Transverse colon (tissue), 4 donors: Measurements from ENCODE around the gene SSH3. TPM values are rescaled to one million over a fixed set of nuclear protein-coding genes. Genes with fewer than 3 reads are reported as not detected.

ENCODE experiments used
- DNase-seq: peaks from one replicate; pipeline ENCODE4 v3.0.0-alpha.2; 2019
- H3K27ac ChIP-seq, 4 donors: fragments of 200-600 bp; sonication (generic); 2 replicates each; pipeline ENCODE4 v1.5.1; 2016 to 2018; ENCODE audit warnings: inconsistent platforms in 4 of 4
- H3K27me3 ChIP-seq: fragments of 200-600 bp; sonication (generic); 2 replicates; pipeline ENCODE4 v1.5.1; 2017; ENCODE audit warnings: inconsistent platforms
- H3K36me3 ChIP-seq, 4 donors: fragments of 200-600 bp; sonication (generic); 2 replicates each; pipeline ENCODE4 v1.5.1; 2017 to 2019; ENCODE audit warnings: inconsistent platforms in 4 of 4
- H3K4me1 ChIP-seq, 4 donors: fragments of 200-600 bp; sonication (generic); 2 replicates each; pipeline ENCODE4 v1.5.1; 2017 to 2020; ENCODE audit warnings: inconsistent platforms in 4 of 4
- H3K4me3 ChIP-seq, 4 donors: fragments of 200-600 bp; sonication (generic); 1 replicate in 1 of 4; 2 replicates in 3 of 4; pipeline versions ENCODE4 v1.5.1 to v1.6.1; 2017 to 2019; ENCODE audit warnings: inconsistent platforms in 4 of 4
- H3K9me3 ChIP-seq, 2 donors: fragments of 200-600 bp; sonication (generic); 2 replicates each; pipeline ENCODE4 v1.5.1; 2017 to 2019; ENCODE audit warnings: inconsistent platforms in 2 of 2
- EP300 ChIP-seq: sonication (generic); formaldehyde crosslinking; IDR thresholded peaks from one replicate; pipeline ENCODE4 v1.6.1; 2017; ENCODE audit warnings: antibody characterized with exemption, low read depth
- POLR2A ChIP-seq: fragments of 450-650 bp; IDR thresholded peaks from one replicate; pipeline ENCODE4 v1.6.1; 2016; ENCODE audit warnings: antibody characterized with exemption, mild to moderate bottlenecking, moderate library complexity
- POLR2AphosphoS5 ChIP-seq, 3 donors: sonication (generic); formaldehyde crosslinking; IDR thresholded peaks; one replicate each; pipeline ENCODE4 v1.6.1; 2016; ENCODE audit warnings: antibody characterized with exemption in 3 of 3
- WGBS, 2 donors: methylation state at CpG; one replicate each; pipeline ENCODE4 v1.1.5; 2018; ENCODE audit warnings: low coverage in 1 of 2; 5-methylcytosine and 5-hydroxymethylcytosine counted together
- in situ Hi-C, 4 donors: fragments of 200-750 bp; cut with MboI; loops; one replicate each; pipeline versions ENCODE4 v1.15.0 to v1.15.1; 2017; ENCODE audit warnings: low sequenced_read_pairs in 3 of 4, low pct_ligation_motif_present in 1 of 4, low pct_unique_long_range_greater_than_20kb in 1 of 4
- intact Hi-C: fragments of 100-400 bp; cut with DNase I; formaldehyde crosslinking; loops from one replicate; pipeline ENCODE4 v1.15.1; 2023; ENCODE audit warnings: low total_unique reads
- small RNA-seq, 4 donors: library from RNA; depleted of rRNA; stranded (forward); fragments of <200 nt; gene quantifications; one replicate each; pipeline ENCODE3, GENCODE V24; 2016
- total RNA-seq, 4 donors: library from RNA; depleted of rRNA; stranded (reverse); fragments of >200 nt; gene quantifications; one replicate each; pipeline ENCODE4 v1.1.0, GENCODE V29; 2016
- TF ChIP-seq, protein P1 (sequence below), 5 experiments: fragments of 200-600 bp in 3 of 5; fragments of 450-650 bp in 2 of 5; sonication (generic) in 3 of 5; IDR thresholded peaks; 1 replicate in 2 of 5; 2 replicates in 3 of 5; pipeline ENCODE4 v1.5.1; 2016 to 2017; ENCODE audit warnings: antibody characterized with exemption in 5 of 5, inconsistent platforms in 3 of 5, mild to moderate bottlenecking in 2 of 5, moderate library complexity in 1 of 5

The SSH3 gene
- total RNA-seq, 4 donors from 2014 or later = 73.0 to 174 (median 123) TPM

DNA sequence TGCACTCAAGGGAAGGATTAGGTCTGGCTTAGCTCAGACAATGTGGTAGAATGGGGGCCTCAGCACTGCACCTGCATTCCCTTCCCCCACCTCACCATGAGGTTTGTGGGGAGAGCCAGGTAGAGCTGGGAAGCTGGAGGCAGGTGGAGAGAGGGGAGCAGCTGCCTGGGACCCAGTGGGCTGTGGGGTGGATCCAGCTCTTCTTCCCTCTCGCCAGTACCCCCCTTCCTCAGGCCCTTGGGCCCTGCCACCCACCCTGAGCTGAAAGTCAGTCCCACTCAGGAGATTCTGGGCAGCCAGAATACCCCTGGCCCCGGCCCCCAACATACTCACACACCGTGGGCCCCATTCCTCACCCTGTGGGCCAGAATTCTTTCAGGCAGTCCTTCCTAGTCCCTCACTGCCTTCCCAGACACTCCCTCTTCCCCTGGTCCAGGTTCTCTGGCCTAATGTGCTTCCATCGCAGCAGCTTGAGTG is 53.1 kb downstream of the SSH3 start:
- no peaks in the 10 kb centered on the region for H3K27me3 ChIP-seq
- TF ChIP-seq, protein P1, sequence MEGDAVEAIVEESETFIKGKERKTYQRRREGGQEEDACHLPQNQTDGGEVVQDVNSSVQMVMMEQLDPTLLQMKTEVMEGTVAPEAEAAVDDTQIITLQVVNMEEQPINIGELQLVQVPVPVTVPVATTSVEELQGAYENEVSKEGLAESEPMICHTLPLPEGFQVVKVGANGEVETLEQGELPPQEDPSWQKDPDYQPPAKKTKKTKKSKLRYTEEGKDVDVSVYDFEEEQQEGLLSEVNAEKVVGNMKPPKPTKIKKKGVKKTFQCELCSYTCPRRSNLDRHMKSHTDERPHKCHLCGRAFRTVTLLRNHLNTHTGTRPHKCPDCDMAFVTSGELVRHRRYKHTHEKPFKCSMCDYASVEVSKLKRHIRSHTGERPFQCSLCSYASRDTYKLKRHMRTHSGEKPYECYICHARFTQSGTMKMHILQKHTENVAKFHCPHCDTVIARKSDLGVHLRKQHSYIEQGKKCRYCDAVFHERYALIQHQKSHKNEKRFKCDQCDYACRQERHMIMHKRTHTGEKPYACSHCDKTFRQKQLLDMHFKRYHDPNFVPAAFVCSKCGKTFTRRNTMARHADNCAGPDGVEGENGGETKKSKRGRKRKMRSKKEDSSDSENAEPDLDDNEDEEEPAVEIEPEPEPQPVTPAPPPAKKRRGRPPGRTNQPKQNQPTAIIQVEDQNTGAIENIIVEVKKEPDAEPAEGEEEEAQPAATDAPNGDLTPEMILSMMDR (IDR thresholded peaks at IDR 0.05) = no peak
- TF ChIP-seq POLR2A (no peak), POLR2AphosphoS5 (IDR thresholded peaks at IDR 0.05) (no peak), EP300 (no peak)
- no peak for DNase-seq
- WGBS, 2 donors = 32% methylated on average over 4 of the region's 4 CpGs; no CpG with 5 or more reads in 1 of the 2 donors
- H3K4me1 ChIP-seq = peaks cover 46 to 60% (median 53%) of the 10 kb centered on the region in 4 donors
- no peaks in the 10 kb centered on the region for H3K36me3 ChIP-seq
- intact Hi-C loops = no loop called here
- no peaks in the 10 kb centered on the region for H3K9me3 ChIP-seq
- peak overlapping the region in 2 of 4 donors; percentile 11 to 19 for H3K4me3 ChIP-seq
- in situ Hi-C loops = no loop called here
- peak overlapping the region; percentile 96 to 100 (median 99) for H3K27ac ChIP-seq

DNA sequence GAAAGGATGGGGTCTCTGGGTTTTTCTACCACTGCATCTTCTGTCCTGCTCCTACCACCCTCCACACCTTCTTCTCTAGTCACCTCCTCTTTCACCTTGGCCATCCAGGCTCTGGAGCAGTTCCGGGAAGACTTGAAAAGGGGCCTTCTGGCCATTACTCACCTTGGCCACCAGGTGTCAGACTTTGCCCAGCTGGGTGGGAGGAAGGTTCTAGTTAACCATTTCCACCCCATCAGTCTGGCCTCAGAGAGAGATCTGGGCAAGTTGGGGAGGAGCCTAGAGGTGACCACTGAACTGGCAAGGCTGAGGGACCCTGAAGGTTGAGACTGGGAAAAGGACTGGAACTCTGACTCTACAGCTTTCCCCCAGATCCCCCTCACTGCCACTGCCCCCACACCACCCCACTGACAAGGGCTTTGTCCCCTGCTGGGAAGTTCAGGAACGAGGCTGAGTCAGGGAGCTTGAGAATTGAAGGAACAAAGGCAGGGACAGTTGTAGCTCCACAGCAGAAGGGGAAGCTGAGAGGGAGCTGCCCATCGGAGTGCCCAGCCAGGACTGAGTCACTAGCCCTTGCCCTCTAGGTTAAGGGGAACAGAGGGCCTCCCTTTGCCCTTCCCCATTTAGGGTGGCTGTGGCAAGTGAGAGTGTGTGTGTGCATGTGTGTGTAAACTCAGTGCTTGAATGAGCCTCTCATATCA is 53.7 kb downstream of the SSH3 start:
- in situ Hi-C loops (no loop called here), intact Hi-C loops (loop anchor here (1.0 kb wide), 1 partner anchor 25 kb away; no protein-coding TSS in a partner anchor)
- peak overlapping the region; percentile 96 to 100 (median 99) for H3K27ac ChIP-seq
- peaks cover 41 to 54% (median 47%) of the 10 kb centered on the region in 4 donors for H3K4me1 ChIP-seq
- H3K4me3 ChIP-seq = peak overlapping the region in 2 of 4 donors; percentile 11 to 19
- 12% methylated on average over 3 of the region's 3 CpGs; no CpG with 5 or more reads in 1 of the 2 donors for WGBS, 2 donors
- no peaks in the 10 kb centered on the region for H3K36me3 ChIP-seq
- H3K27me3 ChIP-seq = no peaks in the 10 kb centered on the region
- H3K9me3 ChIP-seq = no peaks in the 10 kb centered on the region
- peak; percentile 81 for DNase-seq
- TF ChIP-seq POLR2AphosphoS5 (IDR thresholded peaks at IDR 0.05) (peak; percentile 53 to 79 (median 74)), POLR2A (peak; percentile 77), EP300 (no peak)
- TF ChIP-seq, protein P1 (IDR thresholded peaks at IDR 0.05) = peak; percentile 93 to 99 (median 97)

DNA sequence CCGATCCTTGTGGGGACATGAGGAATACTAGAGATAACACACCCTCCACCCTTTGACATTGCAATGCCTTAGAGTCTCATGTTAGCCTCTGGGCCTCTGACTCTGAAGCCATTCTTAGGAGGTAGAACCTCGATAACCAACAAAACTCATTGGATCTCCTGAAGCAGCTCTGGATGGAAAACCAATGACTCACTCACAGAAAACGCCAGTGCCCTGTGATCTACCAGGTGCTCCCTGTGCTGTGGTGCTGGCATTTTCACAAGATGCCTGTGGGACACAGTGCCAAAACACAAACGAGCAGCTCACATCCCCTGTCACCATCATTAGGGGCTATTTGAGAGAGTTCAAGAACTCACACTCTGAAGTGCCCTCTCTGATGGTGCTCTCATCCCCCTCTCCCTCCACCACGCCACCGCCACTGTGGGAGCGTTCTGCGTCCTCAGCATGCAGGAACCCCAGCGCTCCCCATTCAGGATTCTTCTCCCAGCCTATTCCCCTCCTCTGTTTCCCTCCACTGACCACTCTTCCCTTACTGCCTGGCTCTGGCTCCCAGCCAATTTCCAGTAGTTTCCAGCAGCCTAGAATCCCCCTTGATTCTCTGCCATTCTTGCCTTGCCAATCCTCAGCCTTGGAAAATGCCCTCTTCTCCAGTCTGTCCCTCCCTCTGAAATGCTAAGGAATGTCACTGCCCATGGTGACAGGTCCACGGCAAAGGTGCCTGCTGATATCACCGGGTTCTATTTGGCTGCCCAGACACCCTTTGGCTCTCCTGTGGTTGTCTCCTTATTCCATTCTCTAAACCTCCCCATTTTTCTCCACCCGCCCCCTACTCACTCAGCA is 54.7 kb downstream of the SSH3 start:
- DNase-seq = no peak
- peaks cover 36 to 47% (median 40%) of the 10 kb centered on the region in 4 donors for H3K4me1 ChIP-seq

More for the DNA sequence above, 54.7 kb downstream of the SSH3 start:
- no peak for TF ChIP-seq POLR2AphosphoS5 (IDR thresholded peaks at IDR 0.05)
- no peak for TF ChIP-seq POLR2A
- no peak for TF ChIP-seq EP300
- TF ChIP-seq, protein P1 (IDR thresholded peaks at IDR 0.05) = no peak
- H3K36me3 ChIP-seq = no peaks in the 10 kb centered on the region
- 80 to 83% methylated on average over 3 to 12 of the region's 12 CpGs for WGBS, 2 donors
- no peaks in the 10 kb centered on the region for H3K27me3 ChIP-seq
- in situ Hi-C loops = no loop called here
- peak overlapping the region in 2 of 4 donors; percentile 99 to 100 for H3K27ac ChIP-seq
- intact Hi-C loops = loop anchor here (1.0 kb wide), 1 partner anchor 24 kb away; no protein-coding TSS in a partner anchor
- H3K4me3 ChIP-seq = no peak overlapping the region
- no peaks in the 10 kb centered on the region for H3K9me3 ChIP-seq

Small RNA genes within 50 kb of the gene (small RNA-seq; reads per million reads assigned to genes)
- 0 reads per million in 4 donors for gene RN7SKP239

Other genes starting within 250 kb of the SSH3 start
- gene RHOD, start 246.7 kb upstream of the SSH3 start, total RNA-seq = 10 to 100 TPM in 1 of 4 donors, 1 to 10 TPM in 3; 1.2 to 54.6 (median 5.8) TPM
- gene KDM2A, start 184.3 kb upstream of the SSH3 start, total RNA-seq = 100 to 1,000 TPM in 1 of 4 donors, 10 to 100 TPM in 3; 65.3 to 137 (median 81.2) TPM
- gene GRK2, start 37.1 kb upstream of the SSH3 start, total RNA-seq = 100 to 1,000 TPM; 104 to 294 (median 160) TPM
- gene ANKRD13D, start 14.2 kb upstream of the SSH3 start, total RNA-seq = 100 to 1,000 TPM in 1 of 4 donors, 10 to 100 TPM in 3; 19.7 to 194 (median 54.5) TPM
- 100 to 1,000 TPM; 261 to 372 (median 319) TPM for gene POLD4, start 50.0 kb downstream of the SSH3 start, total RNA-seq
- 10 to 100 TPM in 1 of 4 donors, 1 to 10 TPM in 3; 1.8 to 46.4 (median 5.8) TPM for gene CLCF1, start 70.1 kb downstream of the SSH3 start, total RNA-seq
- 100 to 1,000 TPM in 2 of 4 donors, 10 to 100 TPM in 2; 37.8 to 470 (median 95.3) TPM for gene RAD9A, start 88.5 kb downstream of the SSH3 start, total RNA-seq
- gene PPP1CA, start 98.3 kb downstream of the SSH3 start, total RNA-seq = 100 to 1,000 TPM in 3 of 4 donors, 10 to 100 TPM in 1; 83.0 to 251 (median 163) TPM
- gene TBC1D10C, start 100.6 kb downstream of the SSH3 start, total RNA-seq = 10 to 100 TPM in 2 of 4 donors, 1 to 10 TPM in 2; 1.2 to 17.2 (median 7.4) TPM
- 1 to 10 TPM in 1 of 4 donors, under 1 TPM in 3; 0.27 to 4.4 (median 0.43) TPM for gene CARNS1, start 112.1 kb downstream of the SSH3 start, total RNA-seq
- 100 to 1,000 TPM in 1 of 4 donors, 10 to 100 TPM in 3; 53.5 to 108 (median 75.9) TPM for gene RPS6KB2, start 125.0 kb downstream of the SSH3 start, total RNA-seq
- 10 to 100 TPM; 13.2 to 78.9 (median 53.9) TPM for gene PTPRCAP, start 134.2 kb downstream of the SSH3 start, total RNA-seq
- 100 to 1,000 TPM in 3 of 4 donors, 10 to 100 TPM in 1; 72.6 to 204 (median 151) TPM for gene CORO1B, start 139.9 kb downstream of the SSH3 start, total RNA-seq
- not detected for gene GPR152, start 149.2 kb downstream of the SSH3 start, total RNA-seq
- gene CABP4, start 151.8 kb downstream of the SSH3 start, total RNA-seq = 1 to 10 TPM in 2 of 4 donors, not detected in 2; 1.2 to 2.2 TPM
- gene TMEM134, start 165.7 kb downstream of the SSH3 start, total RNA-seq = 100 to 1,000 TPM; 107 to 347 (median 115) TPM
- 10 to 100 TPM; 32.9 to 71.5 (median 57.6) TPM for gene AIP, start 179.5 kb downstream of the SSH3 start, total RNA-seq
- gene PITPNM1, start 201.8 kb downstream of the SSH3 start, total RNA-seq = 100 to 1,000 TPM in 1 of 4 donors, 10 to 100 TPM in 3; 23.5 to 451 (median 60.8) TPM
- gene CDK2AP2, start 204.6 kb downstream of the SSH3 start, total RNA-seq = 100 to 1,000 TPM in 1 of 4 donors, 10 to 100 TPM in 3; 49.4 to 140 (median 83.4) TPM
- gene CABP2, start 219.9 kb downstream of the SSH3 start, total RNA-seq = not detected